Fibroblast of villous mesenchyme (primary cell): ENCODE data around the gene VEGFB. TPM values are rescaled to one million over a fixed set of nuclear protein-coding genes. Genes with fewer than 3 reads are reported as not detected.

Experiments used
- DNase-seq: peaks from one replicate; pipeline ENCODE4 v3.0.0-alpha.2; 2010; ENCODE audit warnings: low read depth
- H3K4me3 ChIP-seq: 2 replicates; pipeline ENCODE4 v1.5.1; 2011; ENCODE audit warnings: low read depth, mild to moderate bottlenecking, low read length
- total RNA-seq: library from RNA; depleted of rRNA; stranded (reverse); fragments of >200 nt; gene quantifications from 2 replicates; pipeline ENCODE4 v1.2.3, GENCODE V29; 2012
- TF ChIP-seq, protein P1 (sequence below): IDR thresholded peaks from 2 replicates; pipeline ENCODE4 v1.5.1; 2012; ENCODE audit warnings: low read depth, mild to moderate bottlenecking, low read length; ENCODE audit not compliant: insufficient read depth

VEGFB gene
- total RNA-seq, 1 donor, result 17.7 TPM

DNA sequence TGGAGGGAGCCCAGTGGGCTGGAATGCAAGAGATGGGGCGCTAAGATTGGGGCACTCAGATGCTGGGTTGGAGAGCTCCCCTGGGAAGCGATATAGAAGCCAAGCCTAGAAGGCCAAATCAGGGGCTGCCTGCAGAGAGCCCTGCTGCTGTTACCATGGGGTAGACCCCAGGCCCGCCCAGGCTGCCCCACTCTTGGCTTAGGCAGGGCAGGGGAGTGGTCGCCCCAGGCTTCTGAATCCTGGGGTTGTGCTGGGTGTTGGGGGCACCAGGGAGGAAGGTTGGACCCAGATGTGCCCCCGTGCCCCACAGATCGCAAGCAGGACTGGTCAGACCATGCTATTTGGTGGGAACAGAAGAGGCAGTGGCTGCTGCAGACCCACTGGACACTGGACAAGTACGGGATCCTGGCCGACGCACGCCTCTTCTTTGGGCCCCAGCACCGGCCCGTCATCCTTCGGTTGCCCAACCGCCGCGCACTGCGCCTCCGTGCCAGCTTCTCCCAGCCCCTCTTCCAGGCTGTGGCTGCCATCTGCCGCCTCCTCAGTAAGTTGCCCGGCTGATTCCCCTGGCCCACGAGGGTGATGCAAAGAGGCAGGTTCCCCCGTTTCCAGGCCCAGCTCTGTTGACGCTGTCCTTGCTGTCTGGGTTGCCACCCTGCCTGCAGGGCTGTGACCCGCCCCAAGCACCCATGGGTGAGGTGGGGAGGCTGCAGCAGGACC lies 23.9 kb upstream of the VEGFB start:
- no peak for DNase-seq
- TF ChIP-seq, protein P1, sequence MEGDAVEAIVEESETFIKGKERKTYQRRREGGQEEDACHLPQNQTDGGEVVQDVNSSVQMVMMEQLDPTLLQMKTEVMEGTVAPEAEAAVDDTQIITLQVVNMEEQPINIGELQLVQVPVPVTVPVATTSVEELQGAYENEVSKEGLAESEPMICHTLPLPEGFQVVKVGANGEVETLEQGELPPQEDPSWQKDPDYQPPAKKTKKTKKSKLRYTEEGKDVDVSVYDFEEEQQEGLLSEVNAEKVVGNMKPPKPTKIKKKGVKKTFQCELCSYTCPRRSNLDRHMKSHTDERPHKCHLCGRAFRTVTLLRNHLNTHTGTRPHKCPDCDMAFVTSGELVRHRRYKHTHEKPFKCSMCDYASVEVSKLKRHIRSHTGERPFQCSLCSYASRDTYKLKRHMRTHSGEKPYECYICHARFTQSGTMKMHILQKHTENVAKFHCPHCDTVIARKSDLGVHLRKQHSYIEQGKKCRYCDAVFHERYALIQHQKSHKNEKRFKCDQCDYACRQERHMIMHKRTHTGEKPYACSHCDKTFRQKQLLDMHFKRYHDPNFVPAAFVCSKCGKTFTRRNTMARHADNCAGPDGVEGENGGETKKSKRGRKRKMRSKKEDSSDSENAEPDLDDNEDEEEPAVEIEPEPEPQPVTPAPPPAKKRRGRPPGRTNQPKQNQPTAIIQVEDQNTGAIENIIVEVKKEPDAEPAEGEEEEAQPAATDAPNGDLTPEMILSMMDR, result no peak
- no peak overlapping the region for H3K4me3 ChIP-seq

DNA sequence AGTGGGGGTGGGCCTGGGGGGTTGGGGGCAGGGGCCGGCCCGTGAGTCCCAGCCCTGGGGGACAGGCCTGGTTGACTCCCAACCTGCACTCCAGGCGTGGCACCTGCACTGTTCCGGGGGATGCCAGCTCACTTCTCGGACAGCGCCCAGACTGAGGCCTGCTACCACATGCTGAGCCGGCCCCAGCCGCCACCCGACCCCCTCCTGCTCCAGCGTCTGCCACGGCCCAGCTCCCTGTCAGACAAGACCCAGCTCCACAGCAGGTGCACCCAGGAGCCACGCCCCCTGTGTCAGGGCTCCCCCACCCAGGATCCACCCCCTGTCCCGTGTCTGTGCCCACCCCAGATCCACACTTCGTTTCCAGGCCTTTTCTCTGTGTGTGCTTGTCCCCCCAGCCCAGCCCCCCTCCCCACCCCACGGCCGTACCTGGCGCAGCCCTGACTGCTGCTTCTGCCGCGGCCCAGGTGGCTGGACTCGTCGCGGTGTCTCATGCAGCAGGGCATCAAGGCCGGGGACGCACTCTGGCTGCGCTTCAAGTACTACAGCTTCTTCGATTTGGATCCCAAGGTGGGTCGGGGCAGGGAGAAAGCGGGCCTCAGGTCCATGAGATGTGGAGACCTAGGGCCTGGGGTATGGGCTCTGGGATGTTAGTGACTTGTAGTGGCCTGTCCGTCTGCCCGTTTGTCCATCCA lies 23.1 kb upstream of the VEGFB start:
- H3K4me3 ChIP-seq, result no peak overlapping the region
- TF ChIP-seq, protein P1, result no peak
- DNase-seq, result no peak

DNA sequence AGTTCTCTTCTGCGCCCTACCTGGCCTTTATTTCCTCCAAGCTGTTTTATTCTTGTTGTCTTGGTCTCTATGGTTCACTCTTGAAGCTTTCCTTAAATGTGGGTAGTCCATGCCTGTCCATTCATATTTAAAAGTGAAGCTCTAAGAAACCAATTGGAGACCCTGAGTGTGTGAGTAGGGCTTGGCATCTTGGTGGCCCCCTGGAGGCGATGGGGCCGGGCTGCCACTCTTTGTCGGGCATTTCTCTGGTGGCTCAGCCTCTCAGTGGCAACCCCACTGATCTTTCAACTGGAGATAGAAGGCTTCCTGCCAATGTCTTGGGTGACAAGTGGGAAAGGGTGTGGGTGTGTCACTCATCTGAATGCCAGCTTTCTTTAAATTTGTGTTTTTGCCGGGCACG lies 17.5 kb upstream of the VEGFB start:
- no peak for DNase-seq
- TF ChIP-seq, protein P1, result no peak
- H3K4me3 ChIP-seq, result no peak overlapping the region

DNA sequence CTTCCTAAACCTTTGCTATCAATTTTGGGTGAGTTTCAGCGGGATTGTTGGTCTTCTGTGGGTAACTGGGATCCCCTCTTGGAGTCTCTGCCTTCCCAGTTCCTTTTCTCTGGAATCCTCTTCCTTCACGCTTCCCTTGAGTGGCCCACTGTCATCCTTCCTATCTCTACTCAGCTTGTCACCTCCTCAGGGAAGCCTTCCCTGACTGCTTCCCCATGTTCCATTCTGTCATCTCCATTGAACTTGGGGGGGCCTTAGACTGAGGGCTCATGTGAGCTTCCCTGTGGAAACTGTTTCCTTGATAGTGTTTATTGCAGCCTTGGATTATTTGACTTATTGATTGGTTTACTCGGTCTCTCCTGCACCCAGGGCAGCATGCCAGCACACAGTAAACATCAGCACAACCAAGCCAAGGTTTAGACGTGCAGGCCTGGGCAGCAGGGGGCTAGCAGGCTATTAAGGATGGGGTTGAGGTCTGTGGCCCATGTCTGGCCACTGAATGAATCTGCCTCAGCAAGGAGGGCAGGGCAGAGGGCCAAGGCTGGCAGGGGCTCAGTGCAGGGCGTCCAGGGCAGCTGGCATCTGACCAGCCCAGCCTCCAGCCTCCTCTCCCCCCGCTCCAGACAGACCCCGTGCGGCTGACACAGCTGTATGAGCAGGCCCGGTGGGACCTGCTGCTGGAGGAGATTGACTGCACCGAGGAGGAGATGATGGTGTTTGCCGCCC lies 15.6 kb upstream of the VEGFB start:
- no peak for DNase-seq
- TF ChIP-seq, protein P1, result no peak
- H3K4me3 ChIP-seq, result no peak overlapping the region

DNA sequence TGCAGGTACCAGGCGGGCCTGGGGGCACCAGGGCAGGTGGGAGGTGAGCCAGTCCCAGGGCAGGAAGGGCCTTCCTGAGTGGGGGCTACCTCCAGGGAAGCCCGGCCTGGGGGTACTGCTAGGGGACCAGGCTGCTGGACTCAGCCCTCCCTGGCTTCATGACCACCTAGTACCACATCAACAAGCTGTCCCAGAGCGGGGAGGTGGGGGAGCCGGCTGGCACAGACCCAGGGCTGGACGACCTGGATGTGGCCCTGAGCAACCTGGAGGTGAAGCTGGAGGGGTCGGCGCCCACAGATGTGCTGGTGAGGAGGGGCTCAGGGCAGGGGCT lies 15.1 kb upstream of the VEGFB start:
- TF ChIP-seq, protein P1, result no peak
- H3K4me3 ChIP-seq, result no peak overlapping the region
- DNase-seq, result no peak

DNA sequence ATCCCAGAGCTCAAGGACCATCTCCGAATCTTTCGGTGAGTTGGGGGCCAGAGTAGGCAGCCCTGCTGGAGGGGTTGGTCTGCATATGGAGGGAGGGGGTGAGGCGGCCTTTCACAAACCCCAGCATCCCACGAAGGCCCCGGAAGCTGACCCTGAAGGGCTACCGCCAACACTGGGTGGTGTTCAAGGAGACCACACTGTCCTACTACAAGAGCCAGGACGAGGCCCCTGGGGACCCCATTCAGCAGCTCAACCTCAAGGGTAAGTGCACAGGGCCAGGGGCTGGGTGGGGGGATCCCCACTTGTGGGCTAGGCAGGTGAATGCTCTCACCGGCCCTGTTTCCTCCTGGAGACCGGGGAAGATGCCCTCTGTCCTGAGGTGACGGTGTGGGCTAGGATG lies 14.6 kb upstream of the VEGFB start:
- no peak overlapping the region for H3K4me3 ChIP-seq
- DNase-seq, result no peak
- TF ChIP-seq, protein P1, result no peak
